ENCODE measurements around the gene WLS.

DNA sequence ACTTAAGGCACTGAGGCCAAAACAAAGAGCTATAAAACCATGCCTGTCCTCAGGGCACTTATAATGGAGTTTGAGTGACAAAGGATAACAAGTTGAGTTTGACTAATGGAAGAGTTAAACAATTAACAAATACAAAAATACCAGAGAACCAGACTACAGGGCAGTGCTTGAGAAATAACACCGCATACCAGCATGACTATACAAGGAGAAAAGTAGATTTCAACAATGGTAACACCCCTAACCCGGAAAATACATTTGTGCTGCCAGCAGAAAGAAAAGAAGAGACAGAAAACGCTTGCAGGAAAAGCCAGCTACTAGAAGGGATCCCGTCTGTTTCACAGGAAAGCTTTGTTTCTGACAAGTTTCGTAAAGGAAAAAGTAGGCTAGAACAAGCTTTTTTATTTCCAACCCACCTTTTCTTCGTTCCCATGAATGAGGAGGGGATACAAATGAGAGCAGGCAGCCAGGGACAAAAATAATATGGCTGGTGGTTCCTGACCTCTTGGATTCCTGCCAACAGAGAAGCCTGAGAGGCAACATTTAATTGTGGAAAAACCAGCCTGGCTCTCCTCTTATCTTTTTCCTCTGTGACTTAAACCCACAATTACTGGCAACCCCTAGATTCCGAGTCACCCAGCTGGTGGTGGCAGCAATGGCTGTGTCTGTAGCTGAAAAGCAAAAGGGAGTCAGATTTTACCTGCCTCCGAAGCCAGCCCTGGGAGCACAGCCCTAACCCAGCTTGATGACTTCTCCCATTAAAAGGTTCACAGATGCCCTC, 56.5 kb downstream of the WLS start:
- TF ChIP-seq EGR1 (IDR thresholded peaks at IDR 0.05), result no peak
- TF ChIP-seq, protein P1, sequence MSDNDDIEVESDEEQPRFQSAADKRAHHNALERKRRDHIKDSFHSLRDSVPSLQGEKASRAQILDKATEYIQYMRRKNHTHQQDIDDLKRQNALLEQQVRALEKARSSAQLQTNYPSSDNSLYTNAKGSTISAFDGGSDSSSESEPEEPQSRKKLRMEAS (IDR thresholded peaks at IDR 0.05), result no peak
